ENCODE results near the gene CLIC3. TPM values are rescaled to one million over a fixed set of nuclear protein-coding genes. Genes with fewer than 3 reads are reported as not detected.
"Not testable (repeated sequence)": the region's sequence is repeated elsewhere in the genome, so short reads cannot be mapped to it uniquely, and the experiment has no call there.

Gene CLIC3
- total RNA-seq, 2 donors from 2014 or later, result 0.26 TPM; not detected in 1

- ATAC-seq (replicated peaks), result peak; percentile 69
- H3K4me1 Mint-ChIP-seq, result peaks cover 9% of the 10 kb centered on the region
- H3K27ac Mint-ChIP-seq, result peak overlapping the region; percentile 89
- H3K4me3 Mint-ChIP-seq, result peak overlapping the region; percentile 86
- peaks cover 26% of the 10 kb centered on the region for H3K36me3 Mint-ChIP-seq (ENCODE audit: low read depth)
- no peaks in the 10 kb centered on the region for H3K9me3 Mint-ChIP-seq
- no peaks in the 10 kb centered on the region for H3K27me3 Mint-ChIP-seq
These were observed 38.5 kb upstream of the CLIC3 start for GRCh38 chr9:137034709-137035506.

- H3K36me3 Mint-ChIP-seq (ENCODE audit: low read depth), result peaks cover 22% of the 10 kb centered on the region
- peaks cover 9% of the 10 kb centered on the region for H3K4me1 Mint-ChIP-seq
- H3K27ac Mint-ChIP-seq, result peak overlapping the region; percentile 89
- H3K27me3 Mint-ChIP-seq, result no peaks in the 10 kb centered on the region
- no peak for ATAC-seq (replicated peaks)
- H3K9me3 Mint-ChIP-seq, result no peaks in the 10 kb centered on the region
- peak overlapping the region; percentile 86 for H3K4me3 Mint-ChIP-seq
These were observed 37.8 kb upstream of the CLIC3 start for GRCh38 chr9:137034039-137034708.

- not testable (repeated sequence) for ATAC-seq (replicated peaks); H3K27me3 Mint-ChIP-seq; H3K9me3 Mint-ChIP-seq; H3K4me1 Mint-ChIP-seq; H3K27ac Mint-ChIP-seq
- Mint-ChIP-seq H3K36me3 (ENCODE audit: low read depth) (peaks cover 15% of the 10 kb centered on the region), H3K4me3 (peak overlapping the region; percentile 86)
These were observed 37.1 kb upstream of the CLIC3 start for GRCh38 chr9:137033481-137033880.

- Mint-ChIP-seq H3K27ac (peak overlapping the region; percentile 25), H3K27me3 (no peaks in the 10 kb centered on the region), H3K36me3 (ENCODE audit: low read depth) (peaks cover 9% of the 10 kb centered on the region), H3K4me1 (peaks cover 9% of the 10 kb centered on the region), H3K4me3 (peak overlapping the region; percentile 86), H3K9me3 (no peaks in the 10 kb centered on the region)
- ATAC-seq (replicated peaks), result no peak
These were observed 36.5 kb upstream of the CLIC3 start for GRCh38 chr9:137032858-137033257.

- peaks cover 8% of the 10 kb centered on the region for H3K36me3 Mint-ChIP-seq (ENCODE audit: low read depth)
- ATAC-seq (replicated peaks), result peak; percentile 45
- peaks cover 9% of the 10 kb centered on the region for H3K4me1 Mint-ChIP-seq
- H3K27ac Mint-ChIP-seq, result peak within 1 kb of the TSS; percentile 92
- H3K4me3 Mint-ChIP-seq, result peak within 1 kb of the TSS; percentile 86
- no peaks in the 10 kb centered on the region for H3K27me3 Mint-ChIP-seq
- H3K9me3 Mint-ChIP-seq, result no peaks in the 10 kb centered on the region
These were observed 35.7 kb upstream of the CLIC3 start, which contains the start of gene FUT7 for GRCh38 chr9:137031904-137032640. FUT7 (minus strand) TSS chr9:137032088; CDS start chr9:137031991, 97 bp downstream.

- peaks cover 9% of the 10 kb centered on the region for H3K4me1 Mint-ChIP-seq
- H3K27me3 Mint-ChIP-seq, result no peaks in the 10 kb centered on the region
- peak overlapping the region; percentile 86 for H3K4me3 Mint-ChIP-seq
- peaks cover 8% of the 10 kb centered on the region for H3K36me3 Mint-ChIP-seq (ENCODE audit: low read depth)
- peak; percentile 8 for ATAC-seq (replicated peaks)
- no peaks in the 10 kb centered on the region for H3K9me3 Mint-ChIP-seq
- H3K27ac Mint-ChIP-seq, result peak overlapping the region; percentile 92
These were observed 34.5 kb upstream of the CLIC3 start for GRCh38 chr9:137030538-137031527.

- no peak for ATAC-seq (replicated peaks)
- Mint-ChIP-seq H3K27me3 (no peaks in the 10 kb centered on the region), H3K4me3 (peak overlapping the region; percentile 86), H3K9me3 (no peaks in the 10 kb centered on the region), H3K4me1 (peaks cover 9% of the 10 kb centered on the region), H3K36me3 (ENCODE audit: low read depth) (peaks cover 8% of the 10 kb centered on the region), H3K27ac (peak overlapping the region; percentile 92)
These were observed 33.6 kb upstream of the CLIC3 start for GRCh38 chr9:137030006-137030405.

- H3K9me3 Mint-ChIP-seq, result no peaks in the 10 kb centered on the region
- peaks cover 8% of the 10 kb centered on the region for H3K36me3 Mint-ChIP-seq (ENCODE audit: low read depth)
- peak overlapping the region; percentile 86 for H3K4me3 Mint-ChIP-seq
- H3K27ac Mint-ChIP-seq, result peak overlapping the region; percentile 66
- peak; percentile 60 for ATAC-seq (replicated peaks)
- no peaks in the 10 kb centered on the region for H3K27me3 Mint-ChIP-seq
- peaks cover 5% of the 10 kb centered on the region for H3K4me1 Mint-ChIP-seq
These were observed 32.9 kb upstream of the CLIC3 start for GRCh38 chr9:137029058-137029936.

GRCh38 chr9:137028263-137029057, 32.1 kb upstream of the CLIC3 start:
- peak; percentile 41 for ATAC-seq (replicated peaks)
- H3K9me3 Mint-ChIP-seq, result no peaks in the 10 kb centered on the region
- peaks cover 5% of the 10 kb centered on the region for H3K4me1 Mint-ChIP-seq
- H3K36me3 Mint-ChIP-seq (ENCODE audit: low read depth), result peaks cover 8% of the 10 kb centered on the region
- peak overlapping the region; percentile 86 for H3K4me3 Mint-ChIP-seq
- H3K27ac Mint-ChIP-seq, result peak overlapping the region; percentile 66
- no peaks in the 10 kb centered on the region for H3K27me3 Mint-ChIP-seq

- no peaks in the 10 kb centered on the region for H3K27me3 Mint-ChIP-seq
- peaks cover 8% of the 10 kb centered on the region for H3K36me3 Mint-ChIP-seq (ENCODE audit: low read depth)
- peak within 1 kb of the TSS; percentile 86 for H3K4me3 Mint-ChIP-seq
- H3K27ac Mint-ChIP-seq, result peak within 1 kb of the TSS; percentile 66
- peaks cover 5% of the 10 kb centered on the region for H3K4me1 Mint-ChIP-seq
- ATAC-seq (replicated peaks), result no peak
- no peaks in the 10 kb centered on the region for H3K9me3 Mint-ChIP-seq
These were observed 31.2 kb upstream of the CLIC3 start, which contains the start of gene ABCA2 for GRCh38 chr9:137027369-137028262. ABCA2 (minus strand) TSS chr9:137028237; CDS start chr9:137028140, 97 bp downstream.

GRCh38 chr9:137026828-137027227, 30.5 kb upstream of the CLIC3 start:
- no peaks in the 10 kb centered on the region for H3K27me3 Mint-ChIP-seq

More at GRCh38 chr9:137026828-137027227, 30.5 kb upstream of the CLIC3 start:
- Mint-ChIP-seq H3K36me3 (ENCODE audit: low read depth) (peaks cover 8% of the 10 kb centered on the region), H3K4me1 (peaks cover 5% of the 10 kb centered on the region), H3K9me3 (no peaks in the 10 kb centered on the region), H3K27ac (no peak overlapping the region), H3K4me3 (peak overlapping the region; percentile 75)
- ATAC-seq (replicated peaks), result no peak

All from activated T-helper 17 cell treated with anti-CD3 and anti-CD28 coated beads, Interleukin-2, amount 50 U/mL, for 72 hours (primary cell).